Left lung (tissue), 10 donors: ENCODE data around the gene CREB5. TPM values are rescaled to one million over a fixed set of nuclear protein-coding genes. Genes with fewer than 3 reads are reported as not detected.
A peak's percentile ranks its signal among the peaks of the same experiment; 100 is the strongest.

Source experiments
- ATAC-seq: fragments of 200-7000 bp; cut with Tn5 transposase; one replicate; pipeline ENCODE4 v1.9.1; 2020; ENCODE audit warnings: moderate library complexity
- DNase-seq, 4 donors: peaks; one replicate each; pipeline ENCODE4 v3.0.0-alpha.2; 2013 to 2020
- H3K27ac ChIP-seq, 2 donors: fragments of 200-600 bp; sonication (generic) in 1 of 2; one replicate each; pipeline versions ENCODE4 v1.5.0 to v1.8.0; 2020 to 2021
- H3K27me3 ChIP-seq, 2 donors: fragments of 200-600 bp; sonication (generic) in 1 of 2; one replicate each; pipeline versions ENCODE4 v1.5.0 to v1.8.0; 2020 to 2021
- H3K36me3 ChIP-seq, 2 donors: fragments of 200-600 bp; sonication (generic) in 1 of 2; one replicate each; pipeline versions ENCODE4 v1.5.0 to v1.8.0; 2020 to 2021
- H3K4me1 ChIP-seq, 2 donors: fragments of 200-600 bp; one replicate each; pipeline ENCODE4 v1.8.0; 2021
- H3K4me3 ChIP-seq, 2 donors: fragments of 200-600 bp; sonication (generic) in 1 of 2; one replicate each; pipeline versions ENCODE4 v1.5.0 to v1.8.0; 2020 to 2021; ENCODE audit warnings: mild to moderate bottlenecking in 1 of 2
- H3K9me3 ChIP-seq, 2 donors: fragments of 200-600 bp; sonication (generic) in 1 of 2; one replicate each; pipeline versions ENCODE4 v1.5.0 to v1.8.0; 2020 to 2021
- CTCF ChIP-seq, 2 donors: fragments of 200-600 bp; sonication (generic) in 1 of 2; IDR thresholded peaks; one replicate each; pipeline versions ENCODE4 v1.5.0 to v1.8.0; 2021; ENCODE audit warnings: antibody characterized with exemption in 2 of 2
- intact Hi-C, 2 donors: fragments of 100-400 bp; cut with DNase I; formaldehyde crosslinking; loops; one replicate each; pipeline versions ENCODE4 v1.11.2 to v1.14.2; 2022
- polyA plus RNA-seq, 6 donors: library from polyadenylated mRNA; unstranded; fragments of 120-200 nt; gene quantifications; one replicate each; pipeline ENCODE4 v1.2.1, GENCODE V29; 2013; ENCODE audit not compliant: insufficient read length in 6 of 6
- total RNA-seq, 2 donors: library from RNA; stranded (reverse); fragmentation: NEBNext Ultra II Directional; extraction: Animal tissue kit (Norgen Biotek cat#: 25700); gene quantifications; one replicate each; pipeline ENCODE4 v1.2.1, GENCODE V29; 2021
- donor health status: DM: no; HTN: yes; CAD: no.
- donor health status: DM: no; HTN: no; CAD: no.

CREB5 gene
- total and polyA plus RNA-seq, 8 donors: 6.6 to 19.9 (median 15.7) TPM

- no peak overlapping the region for H3K27ac ChIP-seq
- H3K9me3 ChIP-seq: no peaks in the 10 kb centered on the region
- H3K36me3 ChIP-seq: no peaks in the 10 kb centered on the region
- DNase-seq (no peak), ATAC-seq (no peak)
- H3K27me3 ChIP-seq: no peaks in the 10 kb centered on the region
- no peak overlapping the region for H3K4me3 ChIP-seq
- H3K4me1 ChIP-seq: no peaks in the 10 kb centered on the region
- intact Hi-C loops: no loop called here
- no peak for TF ChIP-seq CTCF (IDR thresholded peaks at IDR 0.05)
Observed at GRCh38 chr7:28768577-28769147, 356.3 kb downstream of the CREB5 start.

- DNase-seq: no peak
- no peaks in the 10 kb centered on the region for H3K9me3 ChIP-seq
- H3K36me3 ChIP-seq: no peaks in the 10 kb centered on the region
- intact Hi-C loops: no loop called here
- ATAC-seq: no peak
- no peaks in the 10 kb centered on the region for H3K4me1 ChIP-seq
- no peak for TF ChIP-seq CTCF (IDR thresholded peaks at IDR 0.05)
- H3K4me3 ChIP-seq: no peak overlapping the region
- H3K27me3 ChIP-seq: no peaks in the 10 kb centered on the region
- no peak overlapping the region for H3K27ac ChIP-seq
Observed at GRCh38 chr7:28771906-28772622, 359.7 kb downstream of the CREB5 start.

GRCh38 chr7:28773423-28774145 lies 361.3 kb downstream of the CREB5 start:
- ATAC-seq (no peak), DNase-seq (peak in 1 of 4 donors; percentile 75)
- no peaks in the 10 kb centered on the region for H3K36me3 ChIP-seq
- H3K4me1 ChIP-seq: no peaks in the 10 kb centered on the region
- no peaks in the 10 kb centered on the region for H3K9me3 ChIP-seq
- H3K27me3 ChIP-seq: no peaks in the 10 kb centered on the region
- H3K4me3 ChIP-seq: no peak overlapping the region
- H3K27ac ChIP-seq: no peak overlapping the region
- TF ChIP-seq CTCF (IDR thresholded peaks at IDR 0.05): no peak
- intact Hi-C loops: no loop called here

- H3K4me3 ChIP-seq: no peak overlapping the region
- DNase-seq (no peak), ATAC-seq (no peak)
- no peaks in the 10 kb centered on the region for H3K27me3 ChIP-seq
- H3K36me3 ChIP-seq: no peaks in the 10 kb centered on the region
- no peaks in the 10 kb centered on the region for H3K4me1 ChIP-seq
- TF ChIP-seq CTCF (IDR thresholded peaks at IDR 0.05): no peak
- intact Hi-C loops: no loop called here
- H3K27ac ChIP-seq: no peak overlapping the region
- no peaks in the 10 kb centered on the region for H3K9me3 ChIP-seq
Observed at GRCh38 chr7:28774261-28774988, 362.1 kb downstream of the CREB5 start.
